GM23338 (cell line): Measurements from ENCODE around the gene SLC9A3. TPM values are rescaled to one million over a fixed set of nuclear protein-coding genes. Genes with fewer than 3 reads are reported as not detected.

Experiments
- CREB1 ChIP-seq: fragments of 250-450 bp; sonication (Bioruptor Pico); IDR thresholded peaks from 2 replicates; pipeline ENCODE4 v1.5.0; 2020; ENCODE audit warnings: low read depth, mild to moderate bottlenecking, moderate library complexity
- EZH2 ChIP-seq: fragments of 200-600 bp; sonication (generic); IDR thresholded peaks from one replicate; pipeline ENCODE4 v1.8.0; 2017; ENCODE audit warnings: antibody characterized with exemption, mild to moderate bottlenecking, low read depth; ENCODE audit not compliant: unreplicated experiment
- EZH2phosphoT487 ChIP-seq: fragments of 200-600 bp; sonication (generic); IDR thresholded peaks from one replicate; pipeline ENCODE4 v1.8.1; 2018; ENCODE audit warnings: antibody characterized with exemption; ENCODE audit not compliant: unreplicated experiment
- JUNB ChIP-seq: IDR thresholded peaks from one replicate; pipeline ENCODE4 v1.6.1; 2016; ENCODE audit warnings: antibody characterized with exemption; ENCODE audit not compliant: unreplicated experiment
- NANOG ChIP-seq: IDR thresholded peaks from 2 replicates; pipeline ENCODE4 v1.6.1; 2016; ENCODE audit warnings: antibody characterized with exemption, borderline replicate concordance
- POLR2AphosphoS5 ChIP-seq: IDR thresholded peaks from 2 replicates; pipeline ENCODE4 v1.6.1; 2016; ENCODE audit warnings: antibody characterized with exemption, low read depth
- polyA plus RNA-seq: library from polyadenylated mRNA; unstranded; fragments of >200 nt; fragmentation: Nextera tagmentation; extraction: Ambion mirVana; gene quantifications from 2 replicates; pipeline ENCODE4 v1.2.1, GENCODE V29; 2016
- total RNA-seq: library from RNA; depleted of rRNA; stranded (reverse); fragments of >200 nt; shearing (Covaris generic); gene quantifications from 2 replicates; pipeline ENCODE4 v1.2.3, GENCODE V29; 2014
- TF ChIP-seq, protein P1 (sequence below): fragments of 250-450 bp; sonication (Bioruptor Pico); IDR thresholded peaks from 2 replicates; pipeline ENCODE4 v1.5.0; 2020; ENCODE audit warnings: mild to moderate bottlenecking, moderate library complexity
- TF ChIP-seq, protein P2 (sequence below): IDR thresholded peaks from 2 replicates; pipeline ENCODE4 v1.6.1; 2016; ENCODE audit warnings: antibody characterized with exemption
- TF ChIP-seq, protein P3 (sequence below), 2 experiments: fragments of 200-600 bp in 1 of 2; sonication (generic) in 1 of 2; conservative IDR thresholded peaks; 2 replicates each; pipeline versions ENCODE4 v1.5.1 to v1.6.1; 2016 to 2017; ENCODE audit warnings: antibody characterized with exemption in 2 of 2, low read depth in 2 of 2, mild to moderate bottlenecking in 2 of 2, moderate library complexity in 1 of 2

Gene SLC9A3
- total and polyA plus RNA-seq, 2 experiments from 2014 or later = 0.39 to 3.1 TPM

DNA sequence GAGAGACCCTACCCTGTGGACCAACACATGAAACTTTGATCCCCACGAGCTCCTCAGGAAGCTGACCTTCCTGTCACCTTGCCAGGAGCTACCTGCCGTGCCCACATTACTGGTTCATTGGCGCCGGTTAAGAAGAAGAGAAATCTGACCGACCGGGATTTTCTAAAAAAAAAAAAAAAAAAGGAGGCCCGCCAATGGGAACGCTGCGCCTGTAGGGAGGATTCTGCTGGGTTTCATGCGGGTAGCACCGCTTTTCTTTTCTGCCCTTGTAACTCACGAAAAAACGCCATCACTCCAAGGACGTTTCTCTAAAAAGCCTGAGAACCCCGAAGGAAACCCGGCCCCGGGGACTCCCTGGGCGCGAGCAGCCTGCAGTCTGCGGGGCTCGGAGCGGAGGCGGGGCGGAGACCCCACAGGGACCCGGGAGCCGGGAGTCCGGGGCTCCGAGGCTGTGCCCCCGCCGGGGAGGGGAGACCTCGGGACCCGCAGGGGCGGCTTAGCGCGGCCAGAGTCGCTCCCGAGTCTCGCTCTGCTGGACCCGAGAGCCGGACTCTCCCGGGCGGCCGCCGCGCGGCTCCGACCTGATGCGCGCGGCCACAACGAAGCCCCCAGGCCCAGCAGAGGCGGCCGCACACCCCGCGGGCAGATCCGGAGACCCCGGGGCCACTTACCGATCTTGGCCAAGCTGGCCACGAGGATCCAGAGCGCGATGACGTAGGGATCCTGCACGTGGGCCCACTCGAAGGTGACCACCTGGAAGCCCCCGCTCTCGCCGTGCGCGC is 617 bp downstream of the SLC9A3 start (continued):
- TF ChIP-seq, protein P1, sequence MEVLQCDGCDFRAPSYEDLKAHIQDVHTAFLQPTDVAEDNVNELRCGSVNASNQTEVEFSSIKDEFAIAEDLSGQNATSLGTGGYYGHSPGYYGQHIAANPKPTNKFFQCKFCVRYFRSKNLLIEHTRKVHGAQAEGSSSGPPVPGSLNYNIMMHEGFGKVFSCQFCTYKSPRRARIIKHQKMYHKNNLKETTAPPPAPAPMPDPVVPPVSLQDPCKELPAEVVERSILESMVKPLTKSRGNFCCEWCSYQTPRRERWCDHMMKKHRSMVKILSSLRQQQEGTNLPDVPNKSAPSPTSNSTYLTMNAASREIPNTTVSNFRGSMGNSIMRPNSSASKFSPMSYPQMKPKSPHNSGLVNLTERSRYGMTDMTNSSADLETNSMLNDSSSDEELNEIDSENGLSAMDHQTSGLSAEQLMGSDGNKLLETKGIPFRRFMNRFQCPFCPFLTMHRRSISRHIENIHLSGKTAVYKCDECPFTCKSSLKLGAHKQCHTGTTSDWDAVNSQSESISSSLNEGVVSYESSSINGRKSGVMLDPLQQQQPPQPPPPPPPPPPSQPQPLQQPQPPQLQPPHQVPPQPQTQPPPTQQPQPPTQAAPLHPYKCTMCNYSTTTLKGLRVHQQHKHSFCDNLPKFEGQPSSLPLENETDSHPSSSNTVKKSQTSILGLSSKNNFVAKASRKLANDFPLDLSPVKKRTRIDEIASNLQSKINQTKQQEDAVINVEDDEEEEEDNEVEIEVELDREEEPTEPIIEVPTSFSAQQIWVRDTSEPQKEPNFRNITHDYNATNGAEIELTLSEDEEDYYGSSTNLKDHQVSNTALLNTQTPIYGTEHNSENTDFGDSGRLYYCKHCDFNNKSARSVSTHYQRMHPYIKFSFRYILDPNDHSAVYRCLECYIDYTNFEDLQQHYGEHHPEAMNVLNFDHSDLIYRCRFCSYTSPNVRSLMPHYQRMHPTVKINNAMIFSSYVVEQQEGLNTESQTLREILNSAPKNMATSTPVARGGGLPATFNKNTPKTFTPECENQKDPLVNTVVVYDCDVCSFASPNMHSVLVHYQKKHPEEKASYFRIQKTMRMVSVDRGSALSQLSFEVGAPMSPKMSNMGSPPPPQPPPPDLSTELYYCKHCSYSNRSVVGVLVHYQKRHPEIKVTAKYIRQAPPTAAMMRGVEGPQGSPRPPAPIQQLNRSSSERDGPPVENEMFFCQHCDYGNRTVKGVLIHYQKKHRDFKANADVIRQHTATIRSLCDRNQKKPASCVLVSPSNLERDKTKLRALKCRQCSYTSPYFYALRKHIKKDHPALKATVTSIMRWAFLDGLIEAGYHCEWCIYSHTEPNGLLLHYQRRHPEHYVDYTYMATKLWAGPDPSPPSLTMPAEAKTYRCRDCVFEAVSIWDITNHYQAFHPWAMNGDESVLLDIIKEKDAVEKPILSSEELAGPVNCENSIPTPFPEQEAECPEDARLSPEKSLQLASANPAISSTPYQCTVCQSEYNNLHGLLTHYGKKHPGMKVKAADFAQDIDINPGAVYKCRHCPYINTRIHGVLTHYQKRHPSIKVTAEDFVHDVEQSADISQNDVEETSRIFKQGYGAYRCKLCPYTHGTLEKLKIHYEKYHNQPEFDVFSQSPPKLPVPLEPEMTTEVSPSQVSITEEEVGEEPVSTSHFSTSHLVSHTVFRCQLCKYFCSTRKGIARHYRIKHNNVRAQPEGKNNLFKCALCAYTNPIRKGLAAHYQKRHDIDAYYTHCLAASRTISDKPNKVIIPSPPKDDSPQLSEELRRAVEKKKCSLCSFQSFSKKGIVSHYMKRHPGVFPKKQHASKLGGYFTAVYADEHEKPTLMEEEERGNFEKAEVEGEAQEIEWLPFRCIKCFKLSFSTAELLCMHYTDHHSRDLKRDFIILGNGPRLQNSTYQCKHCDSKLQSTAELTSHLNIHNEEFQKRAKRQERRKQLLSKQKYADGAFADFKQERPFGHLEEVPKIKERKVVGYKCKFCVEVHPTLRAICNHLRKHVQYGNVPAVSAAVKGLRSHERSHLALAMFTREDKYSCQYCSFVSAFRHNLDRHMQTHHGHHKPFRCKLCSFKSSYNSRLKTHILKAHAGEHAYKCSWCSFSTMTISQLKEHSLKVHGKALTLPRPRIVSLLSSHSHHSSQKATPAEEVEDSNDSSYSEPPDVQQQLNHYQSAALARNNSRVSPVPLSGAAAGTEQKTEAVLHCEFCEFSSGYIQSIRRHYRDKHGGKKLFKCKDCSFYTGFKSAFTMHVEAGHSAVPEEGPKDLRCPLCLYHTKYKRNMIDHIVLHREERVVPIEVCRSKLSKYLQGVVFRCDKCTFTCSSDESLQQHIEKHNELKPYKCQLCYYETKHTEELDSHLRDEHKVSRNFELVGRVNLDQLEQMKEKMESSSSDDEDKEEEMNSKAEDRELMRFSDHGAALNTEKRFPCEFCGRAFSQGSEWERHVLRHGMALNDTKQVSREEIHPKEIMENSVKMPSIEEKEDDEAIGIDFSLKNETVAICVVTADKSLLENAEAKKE (CRISPR knock-in tag) = no peak
- TF ChIP-seq EZH2 = peak; percentile 89
- no peak for TF ChIP-seq POLR2AphosphoS5
- TF ChIP-seq NANOG = no peak
- TF ChIP-seq EZH2phosphoT487 = peak; percentile 37
- TF ChIP-seq, protein P2, sequence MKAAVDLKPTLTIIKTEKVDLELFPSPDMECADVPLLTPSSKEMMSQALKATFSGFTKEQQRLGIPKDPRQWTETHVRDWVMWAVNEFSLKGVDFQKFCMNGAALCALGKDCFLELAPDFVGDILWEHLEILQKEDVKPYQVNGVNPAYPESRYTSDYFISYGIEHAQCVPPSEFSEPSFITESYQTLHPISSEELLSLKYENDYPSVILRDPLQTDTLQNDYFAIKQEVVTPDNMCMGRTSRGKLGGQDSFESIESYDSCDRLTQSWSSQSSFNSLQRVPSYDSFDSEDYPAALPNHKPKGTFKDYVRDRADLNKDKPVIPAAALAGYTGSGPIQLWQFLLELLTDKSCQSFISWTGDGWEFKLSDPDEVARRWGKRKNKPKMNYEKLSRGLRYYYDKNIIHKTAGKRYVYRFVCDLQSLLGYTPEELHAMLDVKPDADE = no peak
- TF ChIP-seq JUNB = no peak
- TF ChIP-seq, protein P3, sequence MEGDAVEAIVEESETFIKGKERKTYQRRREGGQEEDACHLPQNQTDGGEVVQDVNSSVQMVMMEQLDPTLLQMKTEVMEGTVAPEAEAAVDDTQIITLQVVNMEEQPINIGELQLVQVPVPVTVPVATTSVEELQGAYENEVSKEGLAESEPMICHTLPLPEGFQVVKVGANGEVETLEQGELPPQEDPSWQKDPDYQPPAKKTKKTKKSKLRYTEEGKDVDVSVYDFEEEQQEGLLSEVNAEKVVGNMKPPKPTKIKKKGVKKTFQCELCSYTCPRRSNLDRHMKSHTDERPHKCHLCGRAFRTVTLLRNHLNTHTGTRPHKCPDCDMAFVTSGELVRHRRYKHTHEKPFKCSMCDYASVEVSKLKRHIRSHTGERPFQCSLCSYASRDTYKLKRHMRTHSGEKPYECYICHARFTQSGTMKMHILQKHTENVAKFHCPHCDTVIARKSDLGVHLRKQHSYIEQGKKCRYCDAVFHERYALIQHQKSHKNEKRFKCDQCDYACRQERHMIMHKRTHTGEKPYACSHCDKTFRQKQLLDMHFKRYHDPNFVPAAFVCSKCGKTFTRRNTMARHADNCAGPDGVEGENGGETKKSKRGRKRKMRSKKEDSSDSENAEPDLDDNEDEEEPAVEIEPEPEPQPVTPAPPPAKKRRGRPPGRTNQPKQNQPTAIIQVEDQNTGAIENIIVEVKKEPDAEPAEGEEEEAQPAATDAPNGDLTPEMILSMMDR (conservative IDR thresholded peaks at IDR 0.05; ENCODE audit: low read depth in 2 of 2) = no peak
- 0 out of 2 replicates have a peak, but pooled peaks have one; percentile 42 for TF ChIP-seq CREB1 (CRISPR knock-in tag)
